ENCODE measurements around the gene MROH2B.

MROH2B gene

GRCh38 chr5:40983781-40984180 lies 87.4 kb downstream of the MROH2B start:
- ATAC-seq (ENCODE audit: insufficient read depth, low read depth) (no peak), DNase-seq (no peak)
- H3K9ac ChIP-seq (ENCODE audit: low read depth, low read length): no peak overlapping the region

GRCh38 chr5:40981420-40981819 lies 89.7 kb downstream of the MROH2B start:
- DNase-seq (no peak), ATAC-seq (ENCODE audit: insufficient read depth, low read depth) (no peak)
- TF ChIP-seq EZH2 (IDR thresholded peaks at IDR 0.05; ENCODE audit: borderline replicate concordance, low read depth, low read length, severe bottlenecking) (no peak), CTCF (IDR thresholded peaks at IDR 0.05; ENCODE audit: borderline replicate concordance, extremely low read depth, low read length, poor library complexity, severe bottlenecking) (no peak)
- Histone ChIP-seq H3K9ac (ENCODE audit: low read depth, low read length) (no peak overlapping the region), H3K4me3 (ENCODE audit: low read depth in 1 of 2, low read length in 2 of 2) (no peak overlapping the region), H3K27ac (ENCODE audit: low read length) (no peak overlapping the region), H4K20me1 (ENCODE audit: insufficient read depth, low read length) (no peaks in the 10 kb centered on the region), H3K4me2 (ENCODE audit: insufficient read depth, low read length) (no peak overlapping the region), H3K27me3 (ENCODE audit: insufficient read depth, low read length, poor library complexity) (peaks cover 4% of the 10 kb centered on the region), H3K9me3 (ENCODE audit: insufficient read depth, low read length, severe bottlenecking) (no peaks in the 10 kb centered on the region), H3K36me3 (ENCODE audit: insufficient read depth, low read length) (no peaks in the 10 kb centered on the region), H2AFZ (ENCODE audit: low read depth, low read length) (no peak overlapping the region), H3K79me2 (ENCODE audit: insufficient read depth, low read length) (no peaks in the 10 kb centered on the region), H3K4me1 (ENCODE audit: insufficient read depth, low read length) (no peaks in the 10 kb centered on the region)

More at GRCh38 chr5:40983781-40984180, 87.4 kb downstream of the MROH2B start:
- TF ChIP-seq CTCF (IDR thresholded peaks at IDR 0.05; ENCODE audit: borderline replicate concordance, extremely low read depth, low read length, poor library complexity, severe bottlenecking): no peak
- no peak for TF ChIP-seq EZH2 (IDR thresholded peaks at IDR 0.05; ENCODE audit: borderline replicate concordance, low read depth, low read length, severe bottlenecking)
- no peaks in the 10 kb centered on the region for H3K36me3 ChIP-seq (ENCODE audit: insufficient read depth, low read length)
- no peaks in the 10 kb centered on the region for H3K4me1 ChIP-seq (ENCODE audit: insufficient read depth, low read length)
- no peak overlapping the region for H3K27ac ChIP-seq (ENCODE audit: low read length)
- no peak overlapping the region for H3K4me2 ChIP-seq (ENCODE audit: insufficient read depth, low read length)
- H2AFZ ChIP-seq (ENCODE audit: low read depth, low read length): no peak overlapping the region
- no peaks in the 10 kb centered on the region for H3K9me3 ChIP-seq (ENCODE audit: insufficient read depth, low read length, severe bottlenecking)
- no peak overlapping the region for H3K4me3 ChIP-seq (ENCODE audit: low read depth in 1 of 2, low read length in 2 of 2)
- no peaks in the 10 kb centered on the region for H3K79me2 ChIP-seq (ENCODE audit: insufficient read depth, low read length)
- H4K20me1 ChIP-seq (ENCODE audit: insufficient read depth, low read length): no peaks in the 10 kb centered on the region
- H3K27me3 ChIP-seq (ENCODE audit: insufficient read depth, low read length, poor library complexity): peaks cover 2% of the 10 kb centered on the region

GRCh38 chr5:40976836-40977235 lies 94.3 kb downstream of the MROH2B start:
- no peak for DNase-seq
- Histone ChIP-seq H3K9ac (ENCODE audit: low read depth, low read length) (no peak overlapping the region), H3K27ac (ENCODE audit: low read length) (no peak overlapping the region), H3K4me3 (ENCODE audit: low read depth in 1 of 2, low read length in 2 of 2) (no peak overlapping the region), H3K4me1 (ENCODE audit: insufficient read depth, low read length) (no peaks in the 10 kb centered on the region), H4K20me1 (ENCODE audit: insufficient read depth, low read length) (no peaks in the 10 kb centered on the region), H3K79me2 (ENCODE audit: insufficient read depth, low read length) (no peaks in the 10 kb centered on the region), H2AFZ (ENCODE audit: low read depth, low read length) (no peak overlapping the region), H3K9me3 (ENCODE audit: insufficient read depth, low read length, severe bottlenecking) (no peaks in the 10 kb centered on the region), H3K27me3 (ENCODE audit: insufficient read depth, low read length, poor library complexity) (peaks cover 4% of the 10 kb centered on the region), H3K4me2 (ENCODE audit: insufficient read depth, low read length) (no peak overlapping the region), H3K36me3 (ENCODE audit: insufficient read depth, low read length) (no peaks in the 10 kb centered on the region)
- TF ChIP-seq CTCF (IDR thresholded peaks at IDR 0.05; ENCODE audit: borderline replicate concordance, extremely low read depth, low read length, poor library complexity, severe bottlenecking): no peak
- no peak for TF ChIP-seq EZH2 (IDR thresholded peaks at IDR 0.05; ENCODE audit: borderline replicate concordance, low read depth, low read length, severe bottlenecking)
- ATAC-seq (ENCODE audit: insufficient read depth, low read depth): no peak

DNA sequence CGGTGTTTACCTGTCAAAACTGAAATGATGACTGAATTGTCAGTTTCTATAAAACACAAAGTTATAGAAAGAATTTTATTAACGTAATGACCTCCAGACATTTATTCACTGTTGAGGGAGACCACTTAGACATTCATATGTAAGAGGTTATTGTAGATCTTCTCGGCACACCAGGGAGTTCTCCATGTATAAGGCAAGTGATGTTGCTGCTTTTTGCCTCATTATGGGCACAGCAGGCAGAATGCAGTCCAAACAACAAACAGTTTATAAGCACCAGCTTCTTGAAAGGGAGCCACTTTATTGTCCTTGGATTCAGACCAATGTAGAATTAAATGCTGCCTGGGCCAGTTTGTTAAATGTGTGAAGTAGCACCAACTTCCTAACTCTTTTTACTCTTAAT lies 95.1 kb downstream of the MROH2B start:
- DNase-seq (no peak), ATAC-seq (ENCODE audit: insufficient read depth, low read depth) (no peak)
- Histone ChIP-seq H3K27ac (ENCODE audit: low read length) (no peak overlapping the region), H2AFZ (ENCODE audit: low read depth, low read length) (no peak overlapping the region), H3K4me2 (ENCODE audit: insufficient read depth, low read length) (no peak overlapping the region), H3K9ac (ENCODE audit: low read depth, low read length) (no peak overlapping the region), H3K9me3 (ENCODE audit: insufficient read depth, low read length, severe bottlenecking) (no peaks in the 10 kb centered on the region), H4K20me1 (ENCODE audit: insufficient read depth, low read length) (no peaks in the 10 kb centered on the region), H3K79me2 (ENCODE audit: insufficient read depth, low read length) (no peaks in the 10 kb centered on the region), H3K36me3 (ENCODE audit: insufficient read depth, low read length) (no peaks in the 10 kb centered on the region), H3K4me3 (ENCODE audit: low read depth in 1 of 2, low read length in 2 of 2) (no peak overlapping the region), H3K27me3 (ENCODE audit: insufficient read depth, low read length, poor library complexity) (peaks cover 4% of the 10 kb centered on the region), H3K4me1 (ENCODE audit: insufficient read depth, low read length) (no peaks in the 10 kb centered on the region)
- TF ChIP-seq CTCF (IDR thresholded peaks at IDR 0.05; ENCODE audit: borderline replicate concordance, extremely low read depth, low read length, poor library complexity, severe bottlenecking): no peak
- TF ChIP-seq EZH2 (IDR thresholded peaks at IDR 0.05; ENCODE audit: borderline replicate concordance, low read depth, low read length, severe bottlenecking): no peak
